Liver (tissue), 9 donors: Measurements from ENCODE around the gene ARHGAP30. TPM values are rescaled to one million over a fixed set of nuclear protein-coding genes. Genes with fewer than 3 reads are reported as not detected.

Source experiments
- DNase-seq: peaks from one replicate; pipeline ENCODE4 v3.0.0-alpha.2; 2017; ENCODE audit warnings: low spot score
- H3K27ac ChIP-seq, 2 donors: one replicate each; pipeline ENCODE4 v1.7.0; 2013; ENCODE audit warnings: inconsistent platforms in 2 of 2, low read length in 2 of 2, control low read depth in 1 of 2, low read depth in 1 of 2, mild to moderate bottlenecking in 1 of 2
- H3K27me3 ChIP-seq, 4 donors: one replicate each; pipeline versions ENCODE4 v1.6.1 to v1.7.0; 2013; ENCODE audit warnings: low read length in 3 of 4, inconsistent platforms in 1 of 4, mild to moderate bottlenecking in 1 of 4, moderate library complexity in 1 of 4; ENCODE audit not compliant: control insufficient read depth in 4 of 4, insufficient read depth in 4 of 4
- H3K36me3 ChIP-seq, 4 donors: one replicate each; pipeline versions ENCODE4 v1.6.1 to v1.7.0; 2013; ENCODE audit warnings: low read length in 3 of 4, mild to moderate bottlenecking in 3 of 4, low read depth in 1 of 4, moderate library complexity in 1 of 4; ENCODE audit not compliant: control insufficient read depth in 4 of 4, insufficient read depth in 3 of 4
- H3K4me1 ChIP-seq, 4 donors: one replicate each; pipeline versions ENCODE4 v1.6.1 to v1.7.0; 2013; ENCODE audit warnings: low read length in 3 of 4, mild to moderate bottlenecking in 3 of 4, moderate library complexity in 1 of 4; ENCODE audit not compliant: control insufficient read depth in 4 of 4, insufficient read depth in 4 of 4
- H3K4me3 ChIP-seq, 3 donors: one replicate each; pipeline versions ENCODE4 v1.6.1 to v1.7.0; 2013; ENCODE audit warnings: low read length in 3 of 3, control low read depth in 1 of 3, low read depth in 1 of 3, mild to moderate bottlenecking in 1 of 3
- H3K9ac ChIP-seq, 2 donors: one replicate each; pipeline ENCODE4 v1.7.0; 2013; ENCODE audit warnings: low read length in 2 of 2, mild to moderate bottlenecking in 2 of 2, moderate library complexity in 2 of 2, control low read depth in 1 of 2, low read depth in 1 of 2
- H3K9me3 ChIP-seq, 4 donors: one replicate each; pipeline versions ENCODE4 v1.6.1 to v1.7.0; 2013; ENCODE audit warnings: low read length in 3 of 4; ENCODE audit not compliant: control insufficient read depth in 4 of 4
- FOXA1 ChIP-seq: IDR thresholded peaks from 2 replicates; pipeline ENCODE4 v1.6.1; 2016; ENCODE audit warnings: antibody characterized with exemption
- FOXA2 ChIP-seq: IDR thresholded peaks from 2 replicates; pipeline ENCODE4 v1.6.1; 2016; ENCODE audit warnings: antibody characterized with exemption
- HNF4G ChIP-seq: IDR thresholded peaks from 2 replicates; pipeline ENCODE4 v1.6.1; 2016; ENCODE audit warnings: antibody characterized with exemption
- JUND ChIP-seq, 2 donors: IDR thresholded peaks; 2 replicates each; pipeline ENCODE4 v1.6.1; 2016; ENCODE audit warnings: antibody characterized with exemption in 2 of 2
- NR2F2 ChIP-seq: IDR thresholded peaks from 2 replicates; pipeline ENCODE4 v1.6.1; 2016; ENCODE audit warnings: antibody characterized with exemption
- RAD21 ChIP-seq, 2 donors: IDR thresholded peaks; 2 replicates each; pipeline ENCODE4 v1.6.1; 2016; ENCODE audit warnings: antibody characterized with exemption in 2 of 2, mild to moderate bottlenecking in 2 of 2
- REST ChIP-seq: IDR thresholded peaks from 2 replicates; pipeline ENCODE4 v1.6.1; 2016; ENCODE audit warnings: antibody characterized with exemption, mild to moderate bottlenecking
- RXRA ChIP-seq, 2 donors: IDR thresholded peaks; 2 replicates each; pipeline ENCODE4 v1.6.1; 2017 to 2018; ENCODE audit warnings: antibody characterized with exemption in 2 of 2, mild to moderate bottlenecking in 1 of 2
- SP1 ChIP-seq: IDR thresholded peaks from 2 replicates; pipeline ENCODE4 v1.6.1; 2018; ENCODE audit warnings: antibody characterized with exemption, mild to moderate bottlenecking
- TAF1 ChIP-seq: conservative IDR thresholded peaks from 2 replicates; pipeline ENCODE4 v1.6.1; 2016; ENCODE audit warnings: antibody characterized with exemption, mild to moderate bottlenecking
- YY1 ChIP-seq: IDR thresholded peaks from 2 replicates; pipeline ENCODE4 v1.6.1; 2016; ENCODE audit warnings: antibody characterized with exemption, mild to moderate bottlenecking
- ZBTB33 ChIP-seq: IDR thresholded peaks from 2 replicates; pipeline ENCODE4 v1.6.1; 2016; ENCODE audit warnings: antibody characterized with exemption
- WGBS: extraction: QIAGEN DNeasy Blood & Tissue Kit; methylation state at CpG from one replicate; pipeline ENCODE4 v1.1.7; 2013; 5-methylcytosine and 5-hydroxymethylcytosine counted together
- polyA plus RNA-seq, 2 donors: library from polyadenylated mRNA; stranded (reverse) in 1 of 2; unstranded in 1 of 2; fragments of 200-250 nt in 1 of 2; fragments of >200 nt in 1 of 2; fragmentation: Nextera tagmentation in 1 of 2; extraction: Ambion mirVana in 1 of 2; gene quantifications; one replicate each; pipeline versions ENCODE4 v1.2.1 to v1.2.3, GENCODE V29; 2013 to 2015
- total RNA-seq, 2 donors: library from RNA; depleted of rRNA; stranded (reverse); fragments of >200 nt; gene quantifications; one replicate each; pipeline ENCODE4 v1.2.3, GENCODE V29; 2014
- TF ChIP-seq, protein P1 (sequence below): fragments of 150-350 bp; IDR thresholded peaks from 2 replicates; pipeline ENCODE4 v1.5.1; 2017; ENCODE audit warnings: improper control_type of control experiment, low read depth, low read length; ENCODE audit not compliant: missing input control
- TF ChIP-seq, protein P2 (sequence below): IDR thresholded peaks from 2 replicates; pipeline ENCODE4 v1.6.1; 2016; ENCODE audit warnings: antibody characterized with exemption
- donor health status: healthy.
- donor health status: healthy.
- donor health status: healthy.
- donor health status: healthy.
- donor health status: healthy.

Gene ARHGAP30
- total and polyA plus RNA-seq, 4 donors, result 1.2 to 8.9 (median 5.0) TPM

DNA sequence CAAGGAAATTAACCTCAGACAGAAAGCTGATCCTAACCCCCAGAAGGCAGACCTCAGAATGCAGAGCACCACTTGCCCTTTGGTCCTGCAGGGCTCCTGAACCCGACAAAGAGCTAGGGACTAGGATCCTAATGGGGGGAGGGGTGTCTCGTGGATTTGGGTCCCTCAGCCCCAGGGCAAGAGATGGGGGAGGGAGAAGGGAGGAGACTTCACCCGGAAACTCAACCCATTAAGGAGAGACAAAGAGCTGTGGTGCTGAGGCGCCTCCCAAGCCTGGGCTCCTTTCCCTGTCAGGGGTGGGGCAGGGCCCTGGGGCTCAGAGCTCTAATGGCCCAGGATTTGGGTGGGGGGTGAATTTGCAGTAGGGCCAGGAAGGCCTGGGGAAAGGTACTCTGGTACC lies 16.8 kb upstream of the ARHGAP30 start:
- Histone ChIP-seq H3K4me3 (no peak overlapping the region), H3K27me3 (no peaks in the 10 kb centered on the region), H3K9ac (no peak overlapping the region), H3K9me3 (no peaks in the 10 kb centered on the region), H3K36me3 (no peaks in the 10 kb centered on the region), H3K4me1 (peaks cover 0 to 1% (median 0%) of the 10 kb centered on the region in 4 donors), H3K27ac (no peak overlapping the region)
- no peak for TF ChIP-seq SP1
- no peak for TF ChIP-seq REST
- TF ChIP-seq, protein P1, sequence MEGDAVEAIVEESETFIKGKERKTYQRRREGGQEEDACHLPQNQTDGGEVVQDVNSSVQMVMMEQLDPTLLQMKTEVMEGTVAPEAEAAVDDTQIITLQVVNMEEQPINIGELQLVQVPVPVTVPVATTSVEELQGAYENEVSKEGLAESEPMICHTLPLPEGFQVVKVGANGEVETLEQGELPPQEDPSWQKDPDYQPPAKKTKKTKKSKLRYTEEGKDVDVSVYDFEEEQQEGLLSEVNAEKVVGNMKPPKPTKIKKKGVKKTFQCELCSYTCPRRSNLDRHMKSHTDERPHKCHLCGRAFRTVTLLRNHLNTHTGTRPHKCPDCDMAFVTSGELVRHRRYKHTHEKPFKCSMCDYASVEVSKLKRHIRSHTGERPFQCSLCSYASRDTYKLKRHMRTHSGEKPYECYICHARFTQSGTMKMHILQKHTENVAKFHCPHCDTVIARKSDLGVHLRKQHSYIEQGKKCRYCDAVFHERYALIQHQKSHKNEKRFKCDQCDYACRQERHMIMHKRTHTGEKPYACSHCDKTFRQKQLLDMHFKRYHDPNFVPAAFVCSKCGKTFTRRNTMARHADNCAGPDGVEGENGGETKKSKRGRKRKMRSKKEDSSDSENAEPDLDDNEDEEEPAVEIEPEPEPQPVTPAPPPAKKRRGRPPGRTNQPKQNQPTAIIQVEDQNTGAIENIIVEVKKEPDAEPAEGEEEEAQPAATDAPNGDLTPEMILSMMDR, result no peak
- TF ChIP-seq FOXA1, result no peak
- TF ChIP-seq RXRA (IDR thresholded peaks at IDR 0.05), result no peak
- TF ChIP-seq NR2F2, result no peak
- no peak for TF ChIP-seq JUND (IDR thresholded peaks at IDR 0.05)
- TF ChIP-seq FOXA2, result no peak
- no peak for TF ChIP-seq RAD21 (IDR thresholded peaks at IDR 0.05)
- TF ChIP-seq, protein P2, sequence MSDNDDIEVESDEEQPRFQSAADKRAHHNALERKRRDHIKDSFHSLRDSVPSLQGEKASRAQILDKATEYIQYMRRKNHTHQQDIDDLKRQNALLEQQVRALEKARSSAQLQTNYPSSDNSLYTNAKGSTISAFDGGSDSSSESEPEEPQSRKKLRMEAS, result no peak
- no peak for TF ChIP-seq YY1
- TF ChIP-seq ZBTB33, result no peak
- no peak for TF ChIP-seq HNF4G
- DNase-seq, result no peak
- WGBS, result 78% methylated on average over 4 of the region's 4 CpGs

DNA sequence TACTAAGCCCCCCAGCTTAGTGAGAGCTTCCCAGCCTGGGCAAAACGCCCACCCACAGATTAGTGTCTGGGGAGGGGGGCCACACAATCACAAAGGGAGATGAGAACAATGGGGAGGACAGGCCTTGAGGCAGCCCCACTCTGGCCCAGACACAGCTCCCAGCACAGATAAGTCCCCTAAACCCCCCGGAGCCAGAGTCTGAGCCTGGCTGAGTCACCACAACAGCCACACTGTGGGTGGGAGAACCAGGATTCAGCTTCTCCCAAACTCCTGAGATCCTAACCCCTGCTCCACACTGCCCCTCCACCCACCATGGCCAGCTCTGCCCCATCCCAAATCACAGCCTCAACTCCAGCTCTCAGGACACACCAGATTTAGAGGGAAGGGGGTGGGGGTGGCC lies 15.5 kb upstream of the ARHGAP30 start:
- WGBS, result 82% methylated on average over 2 of the region's 2 CpGs
- peaks cover 0 to 1% (median 0%) of the 10 kb centered on the region in 4 donors for H3K4me1 ChIP-seq
- no peak overlapping the region for H3K4me3 ChIP-seq
- H3K9me3 ChIP-seq, result no peaks in the 10 kb centered on the region
- H3K9ac ChIP-seq, result no peak overlapping the region
- H3K27ac ChIP-seq, result no peak overlapping the region
- TF ChIP-seq FOXA1 (no peak), YY1 (no peak), REST (no peak), TAF1 (no peak), SP1 (no peak)
- H3K27me3 ChIP-seq, result no peaks in the 10 kb centered on the region
- no peaks in the 10 kb centered on the region for H3K36me3 ChIP-seq
- no peak for DNase-seq
